Myocyte (in vitro differentiated cells): ENCODE results near the gene CD86. TPM values are rescaled to one million over a fixed set of nuclear protein-coding genes. Genes with fewer than 3 reads are reported as not detected.

Experiments
- DNase-seq: peaks from one replicate; pipeline ENCODE4 v3.0.0-alpha.2; 2012; ENCODE audit warnings: low read depth
- total RNA-seq: library from RNA; depleted of rRNA; stranded (reverse); fragments of >200 nt; gene quantifications from 2 replicates; pipeline ENCODE4 v1.2.3, GENCODE V29; 2014

Gene CD86
- total RNA-seq, 1 donor from 2014 or later: not detected

DNA sequence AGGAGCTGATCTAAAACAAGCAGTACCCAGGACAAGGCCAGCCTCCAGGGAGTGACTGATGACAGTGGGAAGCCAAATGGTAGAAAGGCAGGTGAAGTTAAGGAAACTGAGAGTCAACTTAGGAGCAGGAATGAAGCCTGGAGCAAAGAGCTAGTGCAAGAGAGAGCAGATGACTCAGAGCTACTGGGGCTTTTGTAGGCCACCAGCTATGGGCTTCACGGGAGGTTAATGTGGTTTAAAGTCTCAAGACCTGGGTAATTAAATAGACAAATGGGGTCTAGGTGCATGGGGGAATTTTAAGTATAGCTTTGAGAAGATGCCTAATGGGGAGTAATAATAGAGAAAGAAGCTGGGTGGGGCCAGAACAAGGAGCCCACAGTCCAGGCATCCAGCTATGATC lies 3.1 kb downstream of the CD86 start:
- DNase-seq: no peak

GRCh38 chr3:122060040-122060698 lies 5.0 kb downstream of the CD86 start:
- DNase-seq: no peak

DNA sequence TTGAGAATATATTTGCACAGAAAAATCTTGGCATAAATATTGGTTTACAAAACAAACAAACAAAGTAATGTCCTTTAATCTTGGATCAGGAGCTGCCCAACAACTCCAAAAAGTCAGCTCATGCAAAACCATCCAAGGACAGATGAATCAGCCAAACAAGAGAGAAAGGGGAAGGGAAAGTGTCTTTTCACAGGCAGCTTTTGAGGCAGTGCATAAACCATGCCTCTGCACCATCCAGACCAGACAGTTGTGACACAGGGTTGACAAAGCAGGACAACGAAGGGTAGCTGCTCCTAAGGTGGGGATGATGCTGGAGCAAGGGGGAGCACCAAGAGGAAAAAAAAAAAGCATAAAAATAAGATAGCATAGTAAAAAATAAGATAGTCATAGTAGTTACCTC lies 8.7 kb downstream of the CD86 start:
- no peak for DNase-seq

GRCh38 chr3:122064326-122064725 lies 9.2 kb downstream of the CD86 start:
- DNase-seq: no peak

GRCh38 chr3:122066331-122067213 lies 11.4 kb downstream of the CD86 start:
- DNase-seq: no peak

DNA sequence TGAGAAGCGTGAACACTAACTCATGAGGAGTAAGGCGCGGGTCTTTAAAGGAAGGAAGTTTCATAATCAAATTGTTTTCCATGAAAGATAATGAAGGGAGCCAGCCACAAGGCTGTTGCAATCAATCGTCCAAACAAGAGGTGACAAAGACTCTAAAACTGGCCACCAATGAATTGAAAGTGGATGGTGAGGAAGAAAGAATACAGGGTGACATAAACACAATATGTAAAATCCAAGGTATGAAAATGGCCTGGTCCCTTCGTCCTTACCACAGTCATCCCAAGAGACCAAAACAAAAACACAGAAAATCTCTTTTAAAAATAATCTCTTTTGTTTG lies 12.0 kb downstream of the CD86 start:
- no peak for DNase-seq

DNA sequence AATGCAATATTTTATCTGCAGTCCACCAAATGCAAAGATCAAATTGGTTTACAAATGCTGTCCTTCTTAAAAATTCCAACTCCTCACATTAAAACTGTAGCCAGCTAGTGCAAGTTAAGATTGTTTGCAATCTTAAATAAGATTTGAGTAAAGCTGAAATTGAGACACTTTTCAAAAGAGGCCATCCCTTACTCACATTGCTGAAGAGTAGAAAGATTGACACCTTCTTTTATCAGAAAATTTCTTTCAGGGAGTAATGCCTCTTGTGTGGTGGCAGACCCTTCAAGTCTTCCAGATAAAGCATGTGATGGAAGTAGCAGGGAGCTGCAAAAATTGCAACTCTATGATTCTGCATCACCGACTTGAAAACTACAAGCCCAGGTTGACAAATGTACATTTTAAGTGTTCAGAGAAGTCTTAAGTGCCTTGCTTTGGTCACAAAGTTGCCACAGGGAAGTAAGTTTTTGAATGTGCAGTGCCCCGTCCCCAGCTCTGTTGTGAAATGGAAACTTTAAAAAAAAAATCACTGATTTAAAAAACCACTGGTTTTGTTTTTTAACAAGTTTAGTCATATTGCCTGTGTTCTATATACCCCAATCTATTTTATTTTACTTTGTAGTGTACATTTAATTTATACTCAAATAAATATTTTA lies 12.6 kb downstream of the CD86 start:
- DNase-seq: no peak

- no peak for DNase-seq
Measured at GRCh38 chr3:122074621-122075265, 19.6 kb downstream of the CD86 start.

DNA sequence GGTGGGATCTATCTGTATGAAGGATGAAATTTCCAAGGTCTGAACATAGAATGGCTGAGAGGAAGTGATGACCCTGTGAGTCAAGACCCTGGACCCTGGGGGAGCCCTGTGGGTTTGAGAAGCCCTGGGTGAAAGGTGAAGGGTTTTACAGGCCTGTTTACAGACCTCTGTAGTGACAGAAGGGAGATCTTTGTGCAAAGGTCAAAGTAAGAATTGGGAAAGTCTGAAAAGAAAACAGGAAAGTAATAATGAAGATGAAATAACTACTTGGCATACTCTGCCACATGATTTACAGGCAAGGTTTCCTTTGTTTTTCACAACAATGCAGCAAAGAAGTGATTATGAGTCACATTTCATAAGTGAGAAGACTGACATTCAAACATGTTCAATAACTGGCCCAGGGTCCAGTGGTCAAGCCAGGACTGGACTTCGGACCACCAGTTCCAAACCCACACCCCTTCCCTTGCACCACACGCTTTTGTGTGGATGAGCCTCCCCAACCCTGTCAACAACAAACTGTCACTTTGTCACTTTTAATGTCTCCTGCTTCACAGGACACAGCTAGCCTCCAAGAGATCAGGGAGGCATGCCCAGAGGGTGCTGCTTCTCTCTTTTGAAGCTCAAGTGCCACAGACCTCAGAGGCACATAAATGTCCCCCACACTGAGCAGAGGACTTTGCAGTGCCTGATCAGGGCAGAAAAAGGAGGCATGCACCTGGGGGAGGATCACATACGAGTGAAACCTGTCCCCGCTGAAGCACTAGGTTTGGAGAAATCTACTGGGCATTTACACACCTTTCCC lies 21.5 kb downstream of the CD86 start:
- DNase-seq: no peak

GRCh38 chr3:122077293-122078234 lies 22.4 kb downstream of the CD86 start:
- no peak for DNase-seq

- DNase-seq: no peak
Measured at GRCh38 chr3:122078235-122078935, 23.2 kb downstream of the CD86 start.

- no peak for DNase-seq
Measured at GRCh38 chr3:122079524-122080206, 24.5 kb downstream of the CD86 start.

GRCh38 chr3:122080207-122080587 lies 25.0 kb downstream of the CD86 start:
- DNase-seq: no peak

GRCh38 chr3:122081543-122082247 lies 26.5 kb downstream of the CD86 start:
- no peak for DNase-seq

DNA sequence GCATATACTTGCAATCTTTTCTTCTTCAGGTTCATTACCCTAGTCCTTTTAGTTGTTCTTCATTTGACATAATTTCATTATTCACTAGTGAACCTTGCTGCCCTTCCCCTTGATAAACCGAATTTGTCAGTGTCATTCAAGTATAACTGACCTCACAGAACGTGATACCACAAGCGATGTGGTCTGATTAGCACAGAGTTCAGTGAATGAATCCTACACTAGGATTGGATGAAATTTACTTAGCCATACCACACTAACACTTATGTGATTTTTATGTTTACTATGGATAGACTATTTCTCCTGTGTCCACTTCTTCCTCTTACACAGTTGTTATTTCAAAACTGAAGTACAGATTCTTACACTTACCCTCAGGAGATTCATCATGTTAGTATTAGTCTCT lies 27.2 kb downstream of the CD86 start:
- DNase-seq: no peak

DNA sequence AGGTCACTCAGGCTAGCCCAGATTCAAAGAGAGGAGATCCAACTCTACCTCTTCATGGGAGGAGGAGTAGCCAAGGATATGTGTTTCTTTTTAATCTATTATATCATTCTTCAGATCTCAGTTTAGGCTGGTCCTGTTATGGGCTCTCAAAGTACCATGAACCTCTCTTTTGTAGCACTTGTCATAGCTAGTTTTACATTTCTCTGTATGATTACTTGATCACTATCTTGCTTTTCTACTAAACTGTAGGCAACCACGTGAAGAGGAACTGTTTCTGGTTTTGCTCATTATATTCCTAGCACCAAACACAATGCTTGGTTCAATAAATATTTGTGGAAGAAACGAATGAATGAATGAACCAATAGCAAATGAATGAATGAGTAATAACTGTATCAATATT lies 29.6 kb downstream of the CD86 start:
- DNase-seq: no peak

- peak; percentile 40 for DNase-seq
Measured at GRCh38 chr3:122085673-122086072, 30.5 kb downstream of the CD86 start.

DNA sequence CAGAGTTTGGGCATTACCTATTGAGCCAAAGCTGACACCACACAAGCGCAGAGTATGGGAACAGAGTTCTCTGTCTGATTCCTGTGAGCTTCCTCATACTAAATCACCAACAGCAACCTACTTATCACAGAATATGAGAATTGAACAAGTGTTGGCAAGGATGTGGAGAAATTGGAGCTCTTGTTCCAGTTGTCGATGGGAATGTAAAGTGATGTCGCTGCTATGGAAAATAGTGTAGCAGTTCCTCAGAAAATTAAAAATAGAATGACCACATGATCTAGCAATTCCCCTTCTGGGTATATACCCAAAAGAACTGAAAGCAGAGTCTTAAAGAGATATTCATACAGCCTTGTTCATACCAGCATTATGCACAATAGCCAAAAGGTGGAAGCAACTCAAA lies 33.4 kb downstream of the CD86 start:
- peak; percentile 17 for DNase-seq
